ENCODE data around the gene MAP2K6.

DNA sequence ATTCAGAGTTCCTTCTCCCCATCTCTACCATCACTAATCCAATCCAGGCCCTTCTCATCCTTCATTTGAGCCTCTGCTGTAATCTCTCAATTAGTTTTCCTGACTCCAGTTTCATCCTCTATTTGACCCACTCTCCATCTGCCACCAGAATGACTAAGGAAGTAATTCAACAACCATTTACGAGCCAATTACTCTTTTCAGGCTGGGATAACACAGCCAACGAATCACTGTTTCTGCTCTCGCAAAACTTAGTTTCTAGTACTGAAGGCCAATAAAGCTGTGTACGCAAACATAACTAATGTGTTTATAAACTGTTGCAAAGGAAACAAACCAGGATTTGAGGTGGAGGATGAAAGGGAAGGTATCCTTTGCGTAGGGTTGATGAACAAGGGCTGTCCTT, 53.7 kb downstream of the MAP2K6 start:
- TF ChIP-seq, protein P1, sequence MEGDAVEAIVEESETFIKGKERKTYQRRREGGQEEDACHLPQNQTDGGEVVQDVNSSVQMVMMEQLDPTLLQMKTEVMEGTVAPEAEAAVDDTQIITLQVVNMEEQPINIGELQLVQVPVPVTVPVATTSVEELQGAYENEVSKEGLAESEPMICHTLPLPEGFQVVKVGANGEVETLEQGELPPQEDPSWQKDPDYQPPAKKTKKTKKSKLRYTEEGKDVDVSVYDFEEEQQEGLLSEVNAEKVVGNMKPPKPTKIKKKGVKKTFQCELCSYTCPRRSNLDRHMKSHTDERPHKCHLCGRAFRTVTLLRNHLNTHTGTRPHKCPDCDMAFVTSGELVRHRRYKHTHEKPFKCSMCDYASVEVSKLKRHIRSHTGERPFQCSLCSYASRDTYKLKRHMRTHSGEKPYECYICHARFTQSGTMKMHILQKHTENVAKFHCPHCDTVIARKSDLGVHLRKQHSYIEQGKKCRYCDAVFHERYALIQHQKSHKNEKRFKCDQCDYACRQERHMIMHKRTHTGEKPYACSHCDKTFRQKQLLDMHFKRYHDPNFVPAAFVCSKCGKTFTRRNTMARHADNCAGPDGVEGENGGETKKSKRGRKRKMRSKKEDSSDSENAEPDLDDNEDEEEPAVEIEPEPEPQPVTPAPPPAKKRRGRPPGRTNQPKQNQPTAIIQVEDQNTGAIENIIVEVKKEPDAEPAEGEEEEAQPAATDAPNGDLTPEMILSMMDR (conservative IDR thresholded peaks at IDR 0.05; ENCODE audit: low read length): no peak
- TF ChIP-seq EZH2phosphoT487 (IDR thresholded peaks at IDR 0.05; ENCODE audit: borderline replicate concordance): no peak
